Measurements from ENCODE around the gene DGKD. TPM values are rescaled to one million over a fixed set of nuclear protein-coding genes. Genes with fewer than 3 reads are reported as not detected.

DGKD gene
- total RNA-seq, 1 donor from 2014 or later = 10.3 TPM

GRCh38 chr2:233437439-233437955, 83.2 kb downstream of the DGKD start:
- no peak for DNase-seq (ENCODE audit: low read depth)
- TF ChIP-seq, protein P1, sequence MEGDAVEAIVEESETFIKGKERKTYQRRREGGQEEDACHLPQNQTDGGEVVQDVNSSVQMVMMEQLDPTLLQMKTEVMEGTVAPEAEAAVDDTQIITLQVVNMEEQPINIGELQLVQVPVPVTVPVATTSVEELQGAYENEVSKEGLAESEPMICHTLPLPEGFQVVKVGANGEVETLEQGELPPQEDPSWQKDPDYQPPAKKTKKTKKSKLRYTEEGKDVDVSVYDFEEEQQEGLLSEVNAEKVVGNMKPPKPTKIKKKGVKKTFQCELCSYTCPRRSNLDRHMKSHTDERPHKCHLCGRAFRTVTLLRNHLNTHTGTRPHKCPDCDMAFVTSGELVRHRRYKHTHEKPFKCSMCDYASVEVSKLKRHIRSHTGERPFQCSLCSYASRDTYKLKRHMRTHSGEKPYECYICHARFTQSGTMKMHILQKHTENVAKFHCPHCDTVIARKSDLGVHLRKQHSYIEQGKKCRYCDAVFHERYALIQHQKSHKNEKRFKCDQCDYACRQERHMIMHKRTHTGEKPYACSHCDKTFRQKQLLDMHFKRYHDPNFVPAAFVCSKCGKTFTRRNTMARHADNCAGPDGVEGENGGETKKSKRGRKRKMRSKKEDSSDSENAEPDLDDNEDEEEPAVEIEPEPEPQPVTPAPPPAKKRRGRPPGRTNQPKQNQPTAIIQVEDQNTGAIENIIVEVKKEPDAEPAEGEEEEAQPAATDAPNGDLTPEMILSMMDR (conservative IDR thresholded peaks at IDR 0.05; ENCODE audit: low read depth, low read length) = no peak
- H3K4me3 ChIP-seq (ENCODE audit: low read depth, low read length) = no peak overlapping the region

GRCh38 chr2:233438573-233439147, 84.4 kb downstream of the DGKD start:
- no peak for DNase-seq (ENCODE audit: low read depth)
- H3K4me3 ChIP-seq (ENCODE audit: low read depth, low read length) = no peak overlapping the region
- TF ChIP-seq, protein P1 (conservative IDR thresholded peaks at IDR 0.05; ENCODE audit: low read depth, low read length) = no peak

DNA sequence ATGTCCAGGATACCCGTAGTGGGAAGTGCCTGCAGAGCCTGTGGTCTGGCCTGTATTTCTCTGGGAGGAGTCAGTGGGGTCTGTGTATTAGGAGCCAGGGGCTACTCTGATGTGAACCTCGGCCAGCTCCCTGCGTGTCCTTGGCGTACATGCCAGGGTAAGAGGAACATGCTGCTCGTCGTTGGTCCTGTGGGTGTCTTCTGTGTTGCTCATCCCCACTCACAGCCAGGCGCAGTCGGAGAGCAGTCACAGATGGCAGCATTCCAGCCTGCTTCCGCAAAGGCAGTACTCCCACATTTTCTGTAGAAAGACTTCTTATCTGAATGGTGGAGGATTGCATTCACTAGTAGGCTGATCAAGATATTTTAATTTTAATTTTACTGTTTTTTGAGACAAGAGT, 84.9 kb downstream of the DGKD start:
- no peak for DNase-seq (ENCODE audit: low read depth)
- TF ChIP-seq, protein P1 (conservative IDR thresholded peaks at IDR 0.05; ENCODE audit: low read depth, low read length) = no peak
- H3K4me3 ChIP-seq (ENCODE audit: low read depth, low read length) = no peak overlapping the region

DNA sequence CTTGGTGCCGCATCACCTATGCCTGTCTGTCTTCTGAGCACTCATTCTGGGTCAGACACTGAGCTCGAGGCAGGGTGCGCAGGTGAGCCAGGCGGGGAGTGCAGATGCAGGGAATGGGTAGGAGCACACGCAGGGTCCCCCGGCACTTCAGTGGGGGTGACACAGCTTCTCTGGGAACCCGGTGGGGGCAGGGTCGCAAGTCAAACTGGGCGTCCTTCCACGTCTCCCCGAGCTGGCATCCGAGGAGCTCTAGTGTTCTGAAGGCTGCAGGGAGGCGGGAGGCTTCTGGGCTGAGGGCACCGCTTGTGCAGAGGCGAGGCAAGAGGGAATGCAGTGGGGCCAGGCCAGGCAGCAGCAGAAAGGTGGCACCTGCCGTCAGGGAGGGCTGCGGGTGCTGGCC, 86.0 kb downstream of the DGKD start:
- no peak for DNase-seq (ENCODE audit: low read depth)

DNA sequence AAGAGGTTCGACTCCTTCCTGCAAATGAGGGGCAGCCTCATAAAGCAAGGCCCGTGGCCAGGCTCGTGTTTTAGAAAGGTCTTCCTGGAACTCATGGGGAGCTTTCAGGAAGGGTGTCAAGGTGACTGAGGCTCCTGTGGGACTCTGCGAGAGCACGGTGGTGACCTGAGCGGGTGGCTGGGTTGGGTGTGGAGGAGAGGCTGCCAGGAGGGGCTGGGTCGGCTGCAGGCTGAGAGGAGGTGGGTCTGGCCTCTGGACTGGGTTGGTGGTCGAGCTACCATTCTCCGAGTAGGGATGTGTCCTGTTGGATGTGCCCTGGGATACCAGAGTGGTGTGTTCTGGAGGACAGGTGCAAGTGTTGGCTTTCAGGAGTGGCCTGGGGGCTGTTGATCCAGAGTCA, 86.4 kb downstream of the DGKD start:
- DNase-seq (ENCODE audit: low read depth) = no peak
- no peak overlapping the region for H3K4me3 ChIP-seq (ENCODE audit: low read depth, low read length)
- TF ChIP-seq, protein P1 (conservative IDR thresholded peaks at IDR 0.05; ENCODE audit: low read depth, low read length) = no peak

More for the DNA sequence above, 86.0 kb downstream of the DGKD start:
- TF ChIP-seq, protein P1 (conservative IDR thresholded peaks at IDR 0.05; ENCODE audit: low read depth, low read length) = no peak
- H3K4me3 ChIP-seq (ENCODE audit: low read depth, low read length) = no peak overlapping the region

DNA sequence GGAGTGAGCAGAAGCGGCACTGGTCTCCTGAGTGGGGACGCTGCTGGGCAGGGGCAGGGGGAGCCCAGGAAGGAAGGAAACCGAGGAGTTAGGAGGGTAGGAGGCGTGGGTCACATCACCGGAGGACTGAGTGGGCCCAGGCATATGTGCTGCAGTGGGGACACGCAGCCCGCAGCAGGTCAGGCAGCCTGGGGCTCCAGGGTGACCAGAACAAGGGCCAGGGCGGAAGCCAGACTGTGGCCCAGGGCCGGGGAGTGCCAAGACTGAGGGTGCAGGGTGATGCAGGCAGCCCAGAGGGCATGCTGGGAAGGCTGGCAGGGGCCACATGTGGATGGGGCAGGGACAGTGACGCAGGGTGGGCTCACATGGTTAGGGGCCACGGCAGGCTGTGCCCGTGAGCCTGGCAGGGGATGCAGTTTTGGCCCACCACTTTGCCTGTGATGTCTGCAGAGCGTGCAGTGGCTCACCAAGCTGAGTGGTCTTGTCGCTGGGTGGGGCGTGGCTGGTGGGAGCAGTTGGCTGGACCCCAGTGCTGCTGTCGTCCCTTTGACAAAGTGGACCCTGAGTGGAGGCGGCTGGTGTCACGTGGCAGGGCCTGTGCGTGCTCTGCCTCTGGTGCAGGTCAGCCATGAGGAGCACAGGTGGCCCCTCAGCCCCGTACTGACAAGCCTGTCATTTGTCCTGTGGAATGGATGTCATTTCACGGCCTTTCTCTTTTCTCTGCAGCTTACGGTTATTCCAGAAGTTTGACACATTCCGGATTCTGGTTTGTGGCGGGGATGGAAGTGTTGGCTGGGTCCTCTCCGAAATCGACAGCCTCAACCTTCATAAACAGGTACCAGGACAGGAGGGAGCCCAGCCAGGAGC, 87.1 kb downstream of the DGKD start:
- no peak for DNase-seq (ENCODE audit: low read depth)
- TF ChIP-seq, protein P1 (conservative IDR thresholded peaks at IDR 0.05; ENCODE audit: low read depth, low read length) = no peak
- H3K4me3 ChIP-seq (ENCODE audit: low read depth, low read length) = no peak overlapping the region
